Suprapubic skin (tissue), 4 donors: ENCODE data around the gene ALDH18A1. TPM values are rescaled to one million over a fixed set of nuclear protein-coding genes. Genes with fewer than 3 reads are reported as not detected.

Source experiments
- DNase-seq, 2 donors: peaks; one replicate each; pipeline ENCODE4 v3.0.0-alpha.2; 2019; ENCODE audit warnings: low spot score in 2 of 2
- H3K27ac ChIP-seq: fragments of 200-600 bp; sonication (generic); one replicate; pipeline ENCODE4 v1.5.1; 2019
- H3K27me3 ChIP-seq: fragments of 200-600 bp; sonication (generic); one replicate; pipeline ENCODE4 v1.5.1; 2019
- H3K36me3 ChIP-seq: fragments of 200-600 bp; sonication (generic); one replicate; pipeline ENCODE4 v1.5.1; 2019
- H3K4me1 ChIP-seq: fragments of 200-600 bp; sonication (generic); one replicate; pipeline ENCODE4 v1.5.1; 2019
- H3K4me3 ChIP-seq: fragments of 200-600 bp; sonication (generic); one replicate; pipeline ENCODE4 v1.5.1; 2019; ENCODE audit warnings: mild to moderate bottlenecking
- H3K9me3 ChIP-seq: fragments of 200-600 bp; sonication (generic); one replicate; pipeline ENCODE4 v1.5.1; 2019
- CTCF ChIP-seq, 2 donors: fragments of 200-600 bp in 1 of 2; fragments of 450-650 bp in 1 of 2; sonication (generic) in 1 of 2; IDR thresholded peaks; one replicate each; pipeline ENCODE4 v1.5.1; 2016 to 2019; ENCODE audit warnings: antibody characterized with exemption in 2 of 2, mild to moderate bottlenecking in 1 of 2, moderate library complexity in 1 of 2
- EP300 ChIP-seq: sonication (generic); formaldehyde crosslinking; IDR thresholded peaks from one replicate; pipeline ENCODE4 v1.6.1; 2017; ENCODE audit warnings: antibody characterized with exemption
- POLR2A ChIP-seq, 2 donors: fragments of 450-650 bp; IDR thresholded peaks; one replicate each; pipeline ENCODE4 v1.6.1; 2017; ENCODE audit warnings: antibody characterized with exemption in 2 of 2, mild to moderate bottlenecking in 2 of 2, moderate library complexity in 2 of 2
- POLR2AphosphoS5 ChIP-seq, 3 donors: sonication (generic); formaldehyde crosslinking; IDR thresholded peaks; one replicate each; pipeline ENCODE4 v1.6.1; 2017; ENCODE audit warnings: antibody characterized with exemption in 3 of 3
- whole genome bisulfite sequencing: methylation state at CpG from one replicate; pipeline ENCODE4 v1.1.5; 2018; 5-methylcytosine and 5-hydroxymethylcytosine counted together
- total RNA-seq, 4 donors: library from RNA; depleted of rRNA; stranded (reverse); fragments of >200 nt; gene quantifications; one replicate each; pipeline ENCODE4 v1.1.0, GENCODE V29; 2016

ALDH18A1 gene
- 10 to 100 TPM; 24.9 to 44.6 (median 31.2) TPM for total RNA-seq

DNA sequence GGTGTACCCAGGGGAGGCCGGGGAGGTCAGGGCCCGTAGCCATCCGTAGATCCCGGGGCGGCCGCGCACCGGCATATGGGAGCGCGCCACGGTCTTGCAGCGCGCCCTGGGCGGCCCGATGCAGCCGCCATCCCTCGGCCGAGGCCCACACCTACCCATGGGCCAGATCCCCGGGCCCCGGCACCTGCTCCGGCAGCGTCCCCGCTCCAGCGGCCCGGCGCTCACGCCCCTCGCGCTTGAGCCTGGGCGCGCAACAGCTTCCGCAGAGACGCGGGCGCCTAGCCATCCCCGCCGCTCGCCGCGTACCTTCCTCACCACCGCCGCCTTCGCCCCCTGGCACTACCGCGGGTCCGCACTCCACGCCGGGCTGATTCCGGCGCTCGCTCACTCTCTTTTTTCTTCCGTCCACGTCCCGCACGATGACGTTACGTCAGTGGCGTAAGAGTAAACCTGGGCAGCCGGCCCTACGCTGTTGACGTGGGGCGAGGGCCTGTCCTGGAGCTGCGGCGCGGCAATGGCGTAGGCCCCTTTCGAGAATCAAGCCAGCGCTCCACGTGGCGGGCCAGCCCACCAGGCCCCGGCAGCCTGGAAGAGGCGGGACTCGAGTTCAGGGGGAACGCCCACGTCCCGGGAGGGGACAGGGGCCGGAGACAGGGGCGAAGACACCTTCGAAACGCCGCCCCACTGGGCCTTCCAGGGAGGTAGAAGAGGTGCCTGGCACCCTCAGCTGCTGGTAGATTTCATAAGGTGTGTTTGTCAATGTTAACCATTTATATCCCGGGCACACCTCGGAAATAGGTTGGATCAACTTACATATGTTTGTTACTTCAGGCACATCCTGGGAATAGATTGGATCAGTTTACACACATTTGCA is at the start of gene ALDH18A1:
ALDH18A1 (minus strand) TSS at position 421 of the 874 bp plus-strand sequence. CDS start 3,334 bp downstream, outside the sequence.
- Histone ChIP-seq H3K27ac (peak within 1 kb of the TSS; percentile 44), H3K36me3 (peaks cover 12% of the 10 kb centered on the region), H3K4me1 (peaks cover 24% of the 10 kb centered on the region), H3K9me3 (no peaks in the 10 kb centered on the region), H3K4me3 (peak within 1 kb of the TSS; percentile 90), H3K27me3 (no peaks in the 10 kb centered on the region)
- under 1% methylated on average over 65 of the region's 83 CpGs for WGBS
- peak; percentile 93 to 95 for DNase-seq
- no peak for TF ChIP-seq POLR2A (IDR thresholded peaks at IDR 0.05)
- peak in 1 of 3 donors; percentile 46 for TF ChIP-seq POLR2AphosphoS5 (IDR thresholded peaks at IDR 0.05)
- TF ChIP-seq EP300 = no peak
- no peak for TF ChIP-seq CTCF (IDR thresholded peaks at IDR 0.05)

DNA sequence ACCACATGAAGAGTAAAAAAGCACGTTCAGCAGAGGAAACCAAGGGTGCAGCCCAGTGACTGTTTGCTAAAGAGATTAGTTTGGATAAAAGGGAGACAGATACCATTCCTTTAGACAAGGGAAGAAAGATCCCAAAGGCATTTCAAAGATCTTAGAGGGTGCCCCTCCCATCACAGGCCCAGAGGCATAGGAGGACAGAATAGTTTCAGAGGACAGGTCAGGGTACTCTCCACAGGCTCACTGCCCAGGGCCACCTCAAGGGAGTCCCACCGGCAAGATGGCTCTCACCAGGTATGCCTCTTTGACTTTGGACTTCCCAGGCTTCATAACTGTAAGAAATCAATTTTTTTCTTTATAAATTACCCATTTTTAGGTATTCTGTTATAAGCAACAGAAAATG is 41.9 kb upstream of the ALDH18A1 start:
- Histone ChIP-seq H3K27ac (no peak overlapping the region), H3K4me3 (no peak overlapping the region), H3K4me1 (peaks cover 3% of the 10 kb centered on the region), H3K9me3 (no peaks in the 10 kb centered on the region), H3K36me3 (no peaks in the 10 kb centered on the region), H3K27me3 (no peaks in the 10 kb centered on the region)
- TF ChIP-seq CTCF (IDR thresholded peaks at IDR 0.05) = no peak
- no peak for TF ChIP-seq POLR2AphosphoS5 (IDR thresholded peaks at IDR 0.05)
- no peak for TF ChIP-seq POLR2A (IDR thresholded peaks at IDR 0.05)
- TF ChIP-seq EP300 = no peak
- DNase-seq = no peak
- WGBS = 50% methylated on average over 2 of the region's 2 CpGs

- H3K4me3 ChIP-seq = no peak overlapping the region
- WGBS = 88% methylated on average over 3 of the region's 3 CpGs
- no peak overlapping the region for H3K27ac ChIP-seq
- TF ChIP-seq CTCF (IDR thresholded peaks at IDR 0.05) (no peak), POLR2AphosphoS5 (IDR thresholded peaks at IDR 0.05) (no peak), EP300 (no peak), POLR2A (IDR thresholded peaks at IDR 0.05) (no peak)
- no peaks in the 10 kb centered on the region for H3K27me3 ChIP-seq
- no peaks in the 10 kb centered on the region for H3K36me3 ChIP-seq
- DNase-seq = no peak
- peaks cover 10% of the 10 kb centered on the region for H3K4me1 ChIP-seq
- no peaks in the 10 kb centered on the region for H3K9me3 ChIP-seq
These were observed 40.9 kb upstream of the ALDH18A1 start for GRCh38 chr10:95697429-95697828.

GRCh38 chr10:95694665-95695064 is 38.2 kb upstream of the ALDH18A1 start:
- WGBS = 92% methylated on average over 18 of the region's 18 CpGs
- Histone ChIP-seq H3K27ac (no peak overlapping the region), H3K9me3 (no peaks in the 10 kb centered on the region), H3K27me3 (no peaks in the 10 kb centered on the region), H3K4me1 (peaks cover 25% of the 10 kb centered on the region), H3K36me3 (peaks cover 8% of the 10 kb centered on the region), H3K4me3 (no peak overlapping the region)
- TF ChIP-seq CTCF (IDR thresholded peaks at IDR 0.05) (no peak), POLR2A (IDR thresholded peaks at IDR 0.05) (no peak), EP300 (no peak), POLR2AphosphoS5 (IDR thresholded peaks at IDR 0.05) (no peak)
- no peak for DNase-seq

DNA sequence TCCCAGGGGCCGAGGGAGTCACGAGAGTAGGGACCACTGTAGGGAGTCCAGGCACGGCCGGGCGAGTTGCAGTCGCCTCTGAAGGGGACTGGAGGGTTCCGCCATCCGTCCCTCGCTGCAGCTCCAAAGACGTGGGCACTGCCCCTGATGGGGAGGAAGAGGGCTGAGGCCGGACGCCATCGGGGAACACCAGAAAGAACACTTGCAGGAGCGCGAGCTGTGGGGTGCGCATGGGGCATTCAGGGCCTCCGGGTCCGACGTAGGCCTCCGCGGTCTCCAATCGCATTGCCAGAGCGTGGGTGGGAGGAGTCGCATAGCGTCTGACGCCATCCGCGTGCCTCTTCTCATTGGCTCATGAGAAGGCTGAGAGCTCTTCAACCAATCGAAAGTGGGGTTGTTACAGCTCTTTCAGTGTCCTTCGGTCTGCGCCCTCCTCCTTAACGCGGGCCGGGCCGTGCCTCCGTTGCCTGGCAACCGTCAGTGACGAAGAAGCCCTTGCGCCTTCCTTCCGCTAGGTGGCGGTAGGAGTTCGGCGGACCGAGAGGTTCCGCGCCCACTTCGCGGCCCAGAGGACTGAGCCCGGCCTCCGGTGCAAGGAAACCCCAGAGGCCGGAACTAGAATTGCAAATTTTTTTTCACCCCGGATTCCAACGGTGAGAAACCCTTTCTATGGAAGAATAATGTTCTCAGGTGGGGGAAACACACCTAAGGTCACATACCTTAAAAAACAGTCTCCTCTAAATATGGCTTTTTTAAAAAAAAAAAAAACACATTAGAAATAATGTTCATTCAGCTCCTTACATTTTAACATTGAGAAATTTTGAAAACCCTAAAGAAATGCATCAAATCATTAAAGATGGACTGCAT is 37.4 kb upstream of the ALDH18A1 start, which contains the start of gene TCTN3:
TCTN3 (minus strand) TSS at position 260 of the 867 bp plus-strand sequence; CDS start at position 232, 28 bp downstream.
- peaks cover 13% of the 10 kb centered on the region for H3K36me3 ChIP-seq
- no peaks in the 10 kb centered on the region for H3K27me3 ChIP-seq
- peak within 1 kb of the TSS; percentile 82 for H3K27ac ChIP-seq
- no peaks in the 10 kb centered on the region for H3K9me3 ChIP-seq
- peak; percentile 97 to 99 for DNase-seq
- H3K4me1 ChIP-seq = peaks cover 25% of the 10 kb centered on the region
- H3K4me3 ChIP-seq = peak within 1 kb of the TSS; percentile 73
- TF ChIP-seq EP300 = no peak
- peak in 1 of 2 donors; percentile 66 for TF ChIP-seq POLR2A (IDR thresholded peaks at IDR 0.05)
- TF ChIP-seq CTCF (IDR thresholded peaks at IDR 0.05) = peak; percentile 99 to 100
- TF ChIP-seq POLR2AphosphoS5 (IDR thresholded peaks at IDR 0.05) = peak; percentile 21 to 88 (median 76)
- WGBS = 0% methylated on average over 28 of the region's 53 CpGs
